RWPE2 (cell line): ENCODE results near the gene TMEM167B.

Source experiments
- ATAC-seq: fragments of 200-7000 bp; cut with Tn5 transposase; 3 replicates; pipeline ENCODE4 v1.9.1; 2021; ENCODE audit warnings: low read depth
- DNase-seq: peaks from one replicate; pipeline ENCODE4 v3.0.0-alpha.2; 2020; ENCODE audit warnings: low spot score
- H3K27ac ChIP-seq: fragments of 450-650 bp; 2 replicates; pipeline ENCODE4 v1.5.1; 2017; ENCODE audit warnings: mild to moderate bottlenecking; ENCODE audit not compliant: poor library complexity, severe bottlenecking
- H3K27me3 ChIP-seq: fragments of 250-450 bp; sonication (Bioruptor Pico); 2 replicates; pipeline ENCODE4 v1.5.1; 2021; ENCODE audit warnings: mild to moderate bottlenecking, moderate library complexity; ENCODE audit not compliant: insufficient read depth, poor library complexity, severe bottlenecking
- H3K36me3 ChIP-seq: fragments of 250-450 bp; sonication (Bioruptor Pico); 2 replicates; pipeline ENCODE4 v1.5.1; 2020; ENCODE audit warnings: low read depth, mild to moderate bottlenecking, moderate library complexity
- H3K4me1 ChIP-seq: fragments of 250-450 bp; sonication (Bioruptor Pico); 2 replicates; pipeline ENCODE4 v1.5.1; 2021; ENCODE audit warnings: mild to moderate bottlenecking, moderate library complexity; ENCODE audit not compliant: insufficient read depth, poor library complexity, severe bottlenecking
- H3K4me3 ChIP-seq: fragments of 250-450 bp; sonication (Bioruptor Pico); 2 replicates; pipeline ENCODE4 v1.5.1; 2021; ENCODE audit warnings: mild to moderate bottlenecking, moderate library complexity; ENCODE audit not compliant: severe bottlenecking
- H3K9me3 ChIP-seq: fragments of 250-450 bp; sonication (Bioruptor Pico); 2 replicates; pipeline ENCODE4 v1.5.1; 2021; ENCODE audit warnings: mild to moderate bottlenecking, moderate library complexity; ENCODE audit not compliant: severe bottlenecking
- TF ChIP-seq, protein P1 (sequence below): fragments of 450-650 bp; IDR thresholded peaks from one replicate; pipeline ENCODE4 v1.5.1; 2017; ENCODE audit warnings: mild to moderate bottlenecking, moderate library complexity; ENCODE audit not compliant: poor library complexity, severe bottlenecking

The TMEM167B gene

DNA sequence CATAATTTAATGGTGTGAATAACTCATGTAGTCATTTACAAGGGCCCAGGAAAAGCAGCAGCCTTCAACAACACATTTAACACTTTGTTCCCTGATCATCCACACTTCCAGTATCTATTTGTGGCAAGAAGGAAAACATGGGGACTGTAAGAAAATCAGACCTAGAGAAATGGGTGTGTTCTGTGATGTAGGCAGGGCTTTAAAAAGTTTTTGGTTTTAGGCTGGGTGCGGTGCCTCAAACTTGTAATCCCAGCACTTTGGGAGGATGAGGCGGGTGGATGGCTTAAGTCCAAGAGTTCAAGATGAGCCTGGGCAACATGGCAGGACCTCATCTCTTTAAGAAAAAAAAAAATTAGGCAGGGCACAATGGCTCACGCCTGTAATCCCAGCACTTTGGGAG is 34.5 kb upstream of the TMEM167B start:
- Histone ChIP-seq H3K27me3 (no peaks in the 10 kb centered on the region), H3K27ac (no peak overlapping the region), H3K4me3 (no peak overlapping the region), H3K4me1 (no peaks in the 10 kb centered on the region), H3K36me3 (no peaks in the 10 kb centered on the region), H3K9me3 (no peaks in the 10 kb centered on the region)
- TF ChIP-seq, protein P1, sequence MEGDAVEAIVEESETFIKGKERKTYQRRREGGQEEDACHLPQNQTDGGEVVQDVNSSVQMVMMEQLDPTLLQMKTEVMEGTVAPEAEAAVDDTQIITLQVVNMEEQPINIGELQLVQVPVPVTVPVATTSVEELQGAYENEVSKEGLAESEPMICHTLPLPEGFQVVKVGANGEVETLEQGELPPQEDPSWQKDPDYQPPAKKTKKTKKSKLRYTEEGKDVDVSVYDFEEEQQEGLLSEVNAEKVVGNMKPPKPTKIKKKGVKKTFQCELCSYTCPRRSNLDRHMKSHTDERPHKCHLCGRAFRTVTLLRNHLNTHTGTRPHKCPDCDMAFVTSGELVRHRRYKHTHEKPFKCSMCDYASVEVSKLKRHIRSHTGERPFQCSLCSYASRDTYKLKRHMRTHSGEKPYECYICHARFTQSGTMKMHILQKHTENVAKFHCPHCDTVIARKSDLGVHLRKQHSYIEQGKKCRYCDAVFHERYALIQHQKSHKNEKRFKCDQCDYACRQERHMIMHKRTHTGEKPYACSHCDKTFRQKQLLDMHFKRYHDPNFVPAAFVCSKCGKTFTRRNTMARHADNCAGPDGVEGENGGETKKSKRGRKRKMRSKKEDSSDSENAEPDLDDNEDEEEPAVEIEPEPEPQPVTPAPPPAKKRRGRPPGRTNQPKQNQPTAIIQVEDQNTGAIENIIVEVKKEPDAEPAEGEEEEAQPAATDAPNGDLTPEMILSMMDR, result no peak
- no peak for ATAC-seq
- no peak for DNase-seq

DNA sequence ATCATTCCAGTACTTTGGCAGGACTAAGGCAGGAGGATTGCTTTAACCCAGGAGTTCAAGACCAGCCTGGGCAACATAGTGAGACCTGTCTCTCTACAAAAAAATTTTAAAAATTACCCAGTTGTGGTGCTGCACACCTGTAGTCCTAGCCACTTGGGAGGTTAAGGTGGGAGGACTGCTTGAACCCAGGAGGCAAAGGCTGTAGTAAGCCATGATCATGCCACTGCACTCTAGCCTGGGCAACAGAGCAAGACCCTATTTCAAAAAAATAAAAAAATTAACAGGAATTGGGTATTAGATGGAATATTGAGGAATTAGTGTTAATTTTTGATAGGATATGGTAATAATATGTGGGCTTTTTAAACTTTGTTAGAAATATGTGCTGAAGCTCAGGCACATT is 31.5 kb upstream of the TMEM167B start:
- Histone ChIP-seq H3K4me3 (no peak overlapping the region), H3K4me1 (no peaks in the 10 kb centered on the region), H3K9me3 (no peaks in the 10 kb centered on the region), H3K27me3 (no peaks in the 10 kb centered on the region), H3K36me3 (peaks cover 11% of the 10 kb centered on the region), H3K27ac (no peak overlapping the region)
- ATAC-seq (no peak), DNase-seq (no peak)
- TF ChIP-seq, protein P1, result no peak

DNA sequence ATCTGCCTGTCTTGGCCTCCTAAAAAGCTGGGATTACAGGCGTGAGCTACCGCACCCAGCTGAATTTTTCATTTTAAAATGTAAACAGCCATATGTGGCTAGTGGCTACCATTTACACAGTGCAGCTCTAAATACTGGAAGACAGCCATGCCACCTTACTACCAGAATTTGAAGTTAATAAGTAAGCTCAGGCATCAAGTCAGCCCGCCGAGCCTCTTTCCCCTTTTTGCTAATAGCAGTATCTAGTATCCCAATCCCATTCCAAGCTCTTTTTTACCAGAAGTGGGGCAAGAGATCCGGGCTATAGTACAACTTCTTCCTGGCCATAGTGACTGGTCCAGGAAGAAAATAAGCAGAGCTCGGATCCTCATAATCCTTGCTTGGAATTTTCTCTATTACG is 29.9 kb upstream of the TMEM167B start:
- Histone ChIP-seq H3K27me3 (no peaks in the 10 kb centered on the region), H3K36me3 (peaks cover 27% of the 10 kb centered on the region), H3K27ac (no peak overlapping the region), H3K4me1 (no peaks in the 10 kb centered on the region), H3K9me3 (no peaks in the 10 kb centered on the region), H3K4me3 (no peak overlapping the region)
- DNase-seq (no peak), ATAC-seq (no peak)
- TF ChIP-seq, protein P1, result no peak

DNA sequence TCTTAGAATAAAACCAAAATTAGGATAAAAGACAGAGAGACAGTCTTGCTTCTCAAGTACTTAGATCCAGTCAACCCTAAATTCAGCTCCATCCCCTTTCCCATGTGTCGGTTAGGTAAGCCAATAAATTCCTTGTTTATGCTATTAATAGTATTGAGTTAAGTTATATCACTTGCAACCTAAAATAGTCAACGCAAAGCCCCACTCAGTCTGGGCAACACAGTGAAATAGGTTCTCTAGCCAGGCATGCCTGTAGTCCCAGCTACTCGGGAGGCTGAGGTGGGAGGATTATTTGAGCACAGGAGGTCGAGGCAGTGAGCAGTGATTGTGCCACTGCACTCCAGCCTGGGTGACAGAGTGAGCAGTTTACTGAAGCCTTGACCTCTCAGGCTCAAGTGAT is 29.4 kb upstream of the TMEM167B start:
- Histone ChIP-seq H3K4me3 (no peak overlapping the region), H3K36me3 (peaks cover 31% of the 10 kb centered on the region), H3K27me3 (no peaks in the 10 kb centered on the region), H3K9me3 (no peaks in the 10 kb centered on the region), H3K4me1 (no peaks in the 10 kb centered on the region), H3K27ac (no peak overlapping the region)
- ATAC-seq, result no peak
- TF ChIP-seq, protein P1, result no peak
- no peak for DNase-seq

DNA sequence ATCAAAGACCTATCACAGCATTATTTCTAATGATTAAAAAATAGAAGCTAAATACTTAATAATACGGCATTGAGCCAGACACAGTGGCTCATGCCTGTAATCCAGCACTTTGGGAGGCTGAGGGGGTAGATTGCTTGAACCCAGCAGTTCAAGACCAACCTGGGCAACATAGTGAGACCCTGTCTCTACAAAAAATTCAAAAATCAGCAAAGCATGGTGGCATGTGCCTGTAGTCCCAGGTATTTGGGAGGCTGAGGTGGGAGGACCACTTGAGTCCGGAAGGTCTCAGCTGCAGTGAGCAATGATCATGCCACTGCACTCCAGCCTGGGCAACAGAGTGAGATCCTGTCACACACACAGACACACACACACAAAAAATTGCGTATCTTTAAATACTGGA is 25.4 kb upstream of the TMEM167B start:
- Histone ChIP-seq H3K4me3 (no peak overlapping the region), H3K9me3 (no peaks in the 10 kb centered on the region), H3K27me3 (no peaks in the 10 kb centered on the region), H3K4me1 (no peaks in the 10 kb centered on the region), H3K27ac (no peak overlapping the region), H3K36me3 (peaks cover 57% of the 10 kb centered on the region)
- TF ChIP-seq, protein P1, result no peak
- no peak for ATAC-seq
- DNase-seq, result no peak
